ENCODE measurements around the gene FAAH2. TPM values are rescaled to one million over a fixed set of nuclear protein-coding genes. Genes with fewer than 3 reads are reported as not detected.
"Not testable (repeated sequence)": the region's sequence is repeated elsewhere in the genome, so short reads cannot be mapped to it uniquely, and the experiment has no call there.

The FAAH2 gene, protein sequence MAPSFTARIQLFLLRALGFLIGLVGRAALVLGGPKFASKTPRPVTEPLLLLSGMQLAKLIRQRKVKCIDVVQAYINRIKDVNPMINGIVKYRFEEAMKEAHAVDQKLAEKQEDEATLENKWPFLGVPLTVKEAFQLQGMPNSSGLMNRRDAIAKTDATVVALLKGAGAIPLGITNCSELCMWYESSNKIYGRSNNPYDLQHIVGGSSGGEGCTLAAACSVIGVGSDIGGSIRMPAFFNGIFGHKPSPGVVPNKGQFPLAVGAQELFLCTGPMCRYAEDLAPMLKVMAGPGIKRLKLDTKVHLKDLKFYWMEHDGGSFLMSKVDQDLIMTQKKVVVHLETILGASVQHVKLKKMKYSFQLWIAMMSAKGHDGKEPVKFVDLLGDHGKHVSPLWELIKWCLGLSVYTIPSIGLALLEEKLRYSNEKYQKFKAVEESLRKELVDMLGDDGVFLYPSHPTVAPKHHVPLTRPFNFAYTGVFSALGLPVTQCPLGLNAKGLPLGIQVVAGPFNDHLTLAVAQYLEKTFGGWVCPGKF
- not detected in 2 replicates for total RNA-seq (2014; rRNA removed; shearing (Covaris generic))

DNA sequence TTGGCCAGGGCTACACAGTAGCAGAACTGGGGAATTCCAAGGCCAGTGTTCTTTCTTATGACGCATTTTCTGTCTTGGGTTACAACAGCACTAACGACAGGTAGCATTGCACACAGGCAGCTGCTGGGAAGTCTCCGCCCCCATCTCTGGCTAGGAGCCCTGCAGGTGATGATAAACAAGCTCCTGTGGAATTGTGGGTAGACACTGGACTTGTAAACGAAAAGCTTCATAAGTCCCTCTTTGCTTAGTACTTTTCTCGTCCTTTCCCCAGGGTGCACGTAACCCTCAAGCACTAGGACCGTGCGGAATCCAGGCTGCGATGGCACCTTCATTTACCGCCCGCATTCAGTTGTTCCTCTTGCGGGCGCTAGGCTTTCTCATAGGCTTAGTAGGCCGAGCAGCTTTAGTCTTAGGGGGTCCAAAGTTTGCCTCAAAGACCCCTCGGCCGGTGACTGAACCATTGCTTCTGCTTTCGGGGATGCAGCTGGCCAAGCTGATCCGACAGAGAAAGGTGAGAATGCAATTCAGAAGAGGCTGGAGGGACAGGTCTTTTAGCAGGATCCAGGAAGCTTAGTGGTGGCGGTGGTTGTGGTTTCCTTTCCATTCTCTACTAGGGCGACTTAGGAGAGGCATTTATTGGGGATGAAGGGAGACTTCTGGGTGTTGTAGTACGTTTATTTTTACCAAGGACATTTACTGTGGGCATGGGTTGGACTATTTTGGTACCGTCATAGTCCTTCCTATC lies at the start of gene FAAH2:
Gene FAAH2, plus strand, starts transcription at position 200 of the 745 bp plus-strand sequence. Its CDS starts 120 bp downstream, at position 320.
- DNase-seq (ENCODE audit: low read depth), result no peak

DNA sequence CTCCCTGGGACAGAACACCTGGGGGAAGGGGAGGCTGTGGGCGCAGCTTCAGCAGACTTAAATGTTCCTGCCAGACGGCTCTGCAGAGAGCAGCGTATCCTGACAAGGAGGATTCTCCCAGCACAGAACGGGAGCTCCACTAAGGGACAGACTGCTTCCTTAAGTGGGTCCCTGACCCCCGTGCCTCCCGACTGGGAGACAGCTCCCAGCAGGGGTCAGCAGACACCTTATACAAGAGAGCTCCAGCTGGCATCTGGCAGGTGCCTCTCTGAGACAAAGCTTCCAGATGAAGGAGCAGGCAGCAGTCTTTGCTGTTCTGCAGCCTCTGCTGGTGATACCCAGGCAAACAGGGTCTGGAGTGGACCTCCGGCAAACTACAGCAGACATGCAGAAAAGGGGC lies 44.5 kb upstream of the FAAH2 start:
- no peak for DNase-seq (ENCODE audit: low read depth)

DNA sequence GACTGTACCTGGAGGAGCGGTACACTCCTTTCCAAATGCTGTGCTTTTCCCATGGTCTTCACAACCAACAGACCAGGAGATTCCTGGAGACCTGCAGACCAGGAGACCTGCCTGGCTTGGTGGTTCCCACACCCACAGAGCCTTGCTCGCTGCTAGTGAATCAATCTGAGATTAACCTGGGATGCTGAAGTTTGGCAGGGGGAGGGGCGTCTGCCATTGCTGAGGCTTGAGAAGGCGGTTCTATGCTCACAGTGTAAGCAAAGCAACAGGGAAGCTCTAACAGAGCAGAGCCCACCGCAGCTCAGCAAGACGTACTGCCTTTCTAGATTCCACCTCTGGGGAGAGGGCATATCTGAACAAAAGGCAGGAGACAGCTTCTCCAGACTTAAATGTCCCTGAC lies 34.5 kb upstream of the FAAH2 start:
- no peak for DNase-seq (ENCODE audit: low read depth)

DNA sequence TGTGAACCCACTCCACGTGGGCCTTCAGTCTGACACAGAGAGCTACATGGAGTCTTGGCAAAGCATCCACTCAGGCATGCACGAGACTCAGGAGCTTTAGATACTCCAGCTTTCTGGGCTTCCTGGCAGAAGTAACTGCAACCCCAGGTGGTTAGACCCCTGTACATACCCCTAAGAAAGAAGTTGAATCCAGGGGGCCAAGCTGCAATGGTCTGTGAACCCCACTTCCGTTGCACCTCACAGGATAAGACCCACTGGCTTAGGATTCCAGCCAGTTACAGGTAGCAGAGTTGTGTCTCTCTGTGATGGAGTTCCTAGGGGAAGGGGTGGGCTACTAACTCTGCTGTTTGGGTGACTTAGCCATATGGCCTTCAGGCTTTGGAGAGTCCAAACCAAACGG lies 21.4 kb upstream of the FAAH2 start:
- no peak for DNase-seq (ENCODE audit: low read depth)

DNA sequence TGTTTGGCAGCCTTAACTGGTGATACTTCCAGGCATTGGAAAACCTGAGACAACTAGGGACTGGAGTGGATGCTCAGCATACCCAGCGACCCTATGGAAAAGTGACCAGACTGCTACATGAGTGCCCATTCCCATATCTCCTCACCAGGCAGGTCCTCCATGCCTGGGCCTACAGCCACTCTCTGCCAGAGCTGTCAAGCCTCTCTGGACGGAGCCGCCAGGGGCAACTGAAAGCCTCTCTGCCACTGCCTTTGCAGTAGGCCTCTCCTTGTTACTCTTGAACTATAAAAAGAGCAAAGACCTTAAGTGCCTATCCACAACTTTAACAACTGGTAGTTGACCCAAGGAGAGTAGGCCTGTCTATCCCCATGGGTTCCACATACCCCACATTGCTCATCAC lies 20.2 kb upstream of the FAAH2 start:
- no peak for DNase-seq (ENCODE audit: low read depth)

DNA sequence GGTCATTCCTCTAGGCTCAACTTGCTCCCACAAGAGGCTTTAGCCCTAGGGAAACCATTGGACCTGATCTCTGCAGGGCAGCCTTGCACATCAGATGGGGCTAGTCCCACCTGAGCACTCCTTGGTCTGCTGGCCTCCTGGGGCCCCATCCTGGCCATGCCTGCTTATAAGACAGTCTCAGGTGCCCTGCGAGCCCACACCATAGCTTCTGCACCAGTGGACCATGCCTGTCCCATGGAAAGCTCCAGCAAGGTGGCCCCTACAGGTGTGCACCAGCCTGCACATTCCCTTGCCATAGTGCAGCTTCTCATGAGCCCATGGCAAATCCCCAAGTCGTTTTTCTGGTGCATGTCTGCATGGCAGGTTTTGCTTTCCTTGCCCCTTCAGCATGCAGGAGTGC lies 19.6 kb upstream of the FAAH2 start:
- DNase-seq (ENCODE audit: low read depth), result no peak

DNA sequence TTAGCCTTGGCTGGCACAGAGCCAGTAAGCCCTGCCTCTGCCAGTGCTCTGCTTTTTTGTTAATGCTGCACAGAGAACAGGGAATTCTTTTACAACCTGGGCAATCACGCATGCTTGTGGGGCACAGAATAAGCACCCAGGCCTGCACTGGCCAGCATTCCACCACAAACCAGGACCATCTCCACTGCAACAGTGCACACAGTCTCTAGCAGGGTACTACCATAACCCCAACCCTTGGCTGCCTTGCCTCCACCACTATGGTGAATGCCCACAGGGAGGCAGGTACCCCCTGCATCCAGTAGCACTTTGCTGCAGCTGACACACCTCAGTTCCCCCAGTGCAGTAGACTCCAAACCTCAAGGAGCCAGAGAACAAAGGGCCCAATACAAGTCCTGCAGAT lies 19.2 kb upstream of the FAAH2 start:
- no peak for DNase-seq (ENCODE audit: low read depth)

DNA sequence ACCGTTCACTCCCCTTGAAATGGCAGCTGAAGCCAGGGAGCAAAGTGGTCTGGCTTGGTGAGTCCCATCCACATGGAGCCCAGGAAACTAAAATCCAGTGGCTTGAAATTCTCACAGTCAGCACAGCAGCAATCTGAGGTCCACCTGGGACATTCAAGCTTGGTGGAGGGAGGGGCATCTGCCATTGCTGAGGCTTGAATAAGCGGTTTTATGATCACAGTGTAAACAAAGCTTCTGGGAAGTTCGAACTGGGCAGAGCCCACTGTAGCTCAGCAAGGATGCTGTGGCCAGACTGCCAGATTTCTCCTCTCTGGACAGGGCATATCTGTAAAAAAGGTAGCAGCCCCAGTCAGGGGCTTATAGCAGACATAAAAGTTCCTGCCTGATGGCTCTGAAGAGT lies 15.5 kb upstream of the FAAH2 start:
- no peak for DNase-seq (ENCODE audit: low read depth)

DNA sequence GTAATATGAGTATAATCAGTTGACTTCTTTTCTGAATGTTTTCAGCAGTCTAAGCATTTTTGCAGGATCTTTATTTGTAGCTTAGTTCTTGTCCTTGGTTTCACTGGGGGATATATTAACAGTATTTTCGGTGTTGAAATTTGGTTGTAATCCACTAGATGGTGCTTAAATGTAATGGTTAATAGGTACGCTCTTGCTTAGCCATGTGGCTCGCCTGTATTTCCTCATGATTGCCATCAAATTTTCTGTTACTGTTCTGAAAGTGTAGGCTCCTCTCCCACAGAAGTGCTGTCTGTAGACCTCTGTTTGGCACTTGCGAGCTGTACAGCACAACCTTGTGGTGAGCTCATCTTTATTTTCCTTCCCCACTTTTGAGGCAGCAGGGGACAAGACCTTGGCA lies 3.9 kb upstream of the FAAH2 start:
- DNase-seq (ENCODE audit: low read depth), result no peak

DNA sequence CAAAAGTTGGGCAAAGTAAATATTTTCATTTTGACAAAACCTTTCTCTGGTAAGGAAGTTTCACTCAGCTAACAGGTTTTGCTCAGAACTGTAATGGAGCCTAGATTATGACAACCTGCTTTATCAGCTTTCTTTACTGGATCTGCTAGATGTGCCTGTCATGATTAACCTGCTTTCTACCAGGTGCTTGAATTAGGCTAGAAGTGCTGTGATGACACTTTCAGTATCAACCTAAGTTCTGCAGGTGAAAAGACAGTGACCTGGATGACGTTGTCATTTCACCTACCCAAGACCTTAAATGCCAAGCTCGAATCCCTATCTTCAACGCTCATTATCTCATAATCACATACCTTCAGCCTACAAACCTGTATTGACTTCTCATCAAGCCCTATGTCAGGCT lies 1.5 kb upstream of the FAAH2 start:
- DNase-seq (ENCODE audit: low read depth), result no peak

DNA sequence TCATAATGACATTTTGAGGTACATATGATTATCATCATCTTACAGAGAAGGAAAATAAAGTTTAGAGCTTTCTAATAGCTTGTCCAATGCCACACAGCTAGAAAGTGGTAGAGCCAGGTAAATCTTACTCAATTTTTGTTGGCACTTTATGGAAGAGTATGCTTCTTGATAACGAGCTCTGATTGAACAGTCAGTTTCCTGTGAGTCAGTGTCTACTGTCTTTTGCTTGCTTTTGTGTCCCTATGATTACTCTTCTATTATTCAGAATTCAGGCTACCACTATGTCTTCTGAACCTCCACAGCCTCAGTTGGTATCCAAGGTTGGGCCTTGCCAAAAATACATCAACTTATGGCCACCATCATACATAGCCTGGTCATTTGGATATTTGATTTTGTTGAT lies 2.6 kb downstream of the FAAH2 start:
- DNase-seq (ENCODE audit: low read depth), result no peak

DNA sequence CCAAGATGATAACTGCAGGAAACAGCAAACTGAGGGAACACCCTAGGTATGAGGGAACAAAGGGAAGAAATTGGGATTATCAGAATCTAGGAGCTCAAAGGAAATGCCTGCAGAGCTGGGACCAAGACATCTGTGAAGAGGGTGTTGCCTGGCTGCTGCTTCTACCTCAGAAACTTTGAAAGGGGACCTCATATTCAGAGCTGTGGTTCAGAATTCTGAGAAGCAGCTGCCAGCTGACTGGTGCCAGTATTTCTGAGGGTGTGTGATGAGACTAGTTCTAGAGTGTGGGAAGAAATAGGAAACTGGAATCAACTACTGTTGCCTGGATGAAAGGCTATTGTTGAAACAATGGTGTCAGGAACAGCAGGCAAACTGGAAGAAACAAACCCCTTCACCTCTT lies 8.5 kb downstream of the FAAH2 start:
- no peak for DNase-seq (ENCODE audit: low read depth)

DNA sequence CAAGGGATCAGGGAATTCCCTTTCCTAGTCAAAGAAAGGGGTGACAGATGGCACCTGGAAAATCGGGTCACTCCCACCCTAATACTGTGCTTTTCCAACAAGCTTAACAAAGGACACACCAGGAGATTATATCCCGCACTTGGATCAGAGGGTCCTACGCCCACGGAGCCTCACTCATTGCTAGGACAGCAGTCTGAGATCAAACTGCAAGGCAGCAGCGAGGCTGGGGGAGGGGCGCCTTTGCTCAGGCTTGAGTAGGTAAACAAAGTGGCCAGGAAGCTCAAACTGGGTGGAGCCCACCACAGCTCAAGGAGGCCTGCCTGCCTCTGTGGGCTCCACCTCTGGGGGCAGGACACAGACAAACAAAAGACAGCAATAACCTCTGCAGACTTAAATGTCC lies 9.2 kb downstream of the FAAH2 start:
- DNase-seq (ENCODE audit: low read depth), result not testable (repeated sequence)

DNA sequence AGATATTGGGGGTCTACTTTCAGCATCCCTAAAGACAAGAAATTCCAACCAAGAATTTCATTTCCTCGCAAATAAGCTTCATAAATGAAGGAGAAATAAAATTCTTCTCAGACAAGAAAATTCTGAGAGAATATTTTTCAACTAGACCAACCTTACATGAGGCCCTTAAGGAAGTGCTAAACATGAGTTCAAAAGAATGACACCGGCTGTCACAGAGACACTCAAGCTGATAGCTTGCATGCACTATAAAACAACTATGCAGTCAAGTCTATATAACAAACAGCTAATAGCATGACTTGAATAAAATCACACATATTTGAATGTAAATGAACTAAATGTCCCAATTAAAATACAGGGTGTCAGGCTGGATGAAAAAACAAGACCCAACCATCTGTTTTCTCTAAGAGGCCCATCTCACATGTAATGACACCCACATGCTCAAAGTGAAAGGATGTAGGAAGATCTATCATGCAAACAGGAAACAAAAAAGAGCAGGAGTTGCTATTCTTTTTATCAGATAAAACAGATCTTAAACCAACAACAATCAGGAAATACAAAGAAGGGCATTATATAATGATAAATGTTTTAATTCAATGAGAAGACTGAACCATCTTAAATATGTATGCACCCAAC lies 27.2 kb downstream of the FAAH2 start:
- DNase-seq (ENCODE audit: low read depth), result no peak

DNA sequence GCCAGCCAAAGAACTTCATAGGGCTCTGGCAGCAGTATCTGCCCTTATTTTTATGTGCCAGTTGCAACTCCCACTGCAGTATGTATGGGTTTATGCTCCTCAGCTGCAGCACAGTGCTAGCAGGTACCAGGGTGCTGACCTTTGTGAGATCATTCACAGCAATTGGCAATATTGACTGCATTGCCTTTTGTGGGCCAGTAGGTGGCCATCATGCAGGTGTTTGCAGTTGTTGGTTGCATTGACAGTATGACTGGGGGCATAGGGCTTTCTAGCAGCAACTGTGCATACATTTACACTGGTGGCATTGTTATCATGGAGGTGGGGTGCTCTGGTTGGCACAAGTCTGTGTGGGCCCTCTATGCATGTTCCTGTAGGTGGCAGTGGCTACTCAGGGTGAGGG lies 42.5 kb downstream of the FAAH2 start:
- no peak for DNase-seq (ENCODE audit: low read depth)

DNA sequence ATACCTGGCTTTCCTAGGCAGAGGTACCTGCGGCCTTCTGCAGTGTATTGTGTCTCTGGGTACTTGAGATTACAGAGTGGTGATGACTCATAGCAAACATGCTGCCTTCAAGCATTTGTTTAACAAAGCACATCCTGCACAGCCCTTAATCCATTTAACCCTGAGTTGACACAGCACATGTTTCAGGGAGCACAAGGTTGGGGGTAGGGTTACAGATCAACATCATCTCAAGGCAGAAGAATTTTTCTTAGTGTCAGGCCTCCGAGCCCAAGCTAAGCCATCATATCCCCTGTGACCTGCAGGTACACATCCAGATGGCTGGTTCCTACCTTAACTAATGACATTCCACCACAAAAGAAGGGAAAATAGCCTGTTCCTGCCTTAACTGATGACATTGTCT lies 49.3 kb downstream of the FAAH2 start:
- not testable (repeated sequence) for DNase-seq (ENCODE audit: low read depth)

DNA sequence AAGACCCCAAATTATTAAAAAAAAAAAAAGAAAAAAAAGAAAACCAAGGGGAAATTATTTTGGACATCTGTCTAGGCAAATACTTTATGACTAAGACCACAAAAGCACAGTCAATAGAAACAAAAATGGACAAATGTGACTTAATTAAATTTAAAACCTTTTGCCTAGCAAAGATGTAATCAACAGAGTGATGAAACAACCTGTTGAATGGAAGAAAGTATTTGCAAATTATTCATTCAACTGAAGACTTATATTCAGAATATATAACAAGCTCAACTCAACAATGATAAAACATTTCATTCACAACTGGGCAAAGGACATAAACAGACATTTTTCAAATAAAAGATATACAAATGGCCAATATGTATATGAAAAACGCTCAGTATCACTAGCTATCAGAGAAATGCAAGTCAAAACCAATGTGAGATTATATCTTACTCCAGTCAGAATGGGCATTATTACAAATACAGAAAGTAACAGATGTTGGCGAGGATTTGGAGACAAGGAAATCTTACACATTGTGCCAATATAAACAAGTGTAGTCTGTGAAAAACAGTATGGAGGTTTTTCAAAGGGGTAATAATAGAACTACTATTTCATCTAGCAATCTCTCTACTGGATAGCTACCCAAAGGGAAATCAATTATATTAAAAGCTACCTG lies 67.1 kb downstream of the FAAH2 start:
- DNase-seq (ENCODE audit: low read depth), result no peak

DNA sequence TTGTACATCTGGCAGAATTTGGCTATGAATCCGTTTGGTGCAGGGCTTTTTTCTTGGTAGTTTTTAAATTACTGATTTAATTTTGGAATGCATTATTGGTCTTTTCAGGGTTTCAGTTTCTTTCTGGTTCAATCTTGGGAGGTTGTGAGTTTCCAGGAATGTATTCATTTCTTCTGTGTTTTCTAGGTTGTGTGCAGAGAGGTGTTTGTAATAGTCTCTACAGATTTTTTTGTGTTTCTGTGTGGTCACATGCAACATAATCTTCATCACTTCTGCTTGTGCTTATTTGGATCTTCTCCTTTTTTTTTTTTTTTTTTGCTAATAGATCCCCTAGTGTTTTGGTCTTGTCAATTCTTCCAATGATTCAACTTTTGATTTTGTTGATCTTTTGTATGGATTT lies 77.6 kb downstream of the FAAH2 start:
- DNase-seq (ENCODE audit: low read depth), result no peak

DNA sequence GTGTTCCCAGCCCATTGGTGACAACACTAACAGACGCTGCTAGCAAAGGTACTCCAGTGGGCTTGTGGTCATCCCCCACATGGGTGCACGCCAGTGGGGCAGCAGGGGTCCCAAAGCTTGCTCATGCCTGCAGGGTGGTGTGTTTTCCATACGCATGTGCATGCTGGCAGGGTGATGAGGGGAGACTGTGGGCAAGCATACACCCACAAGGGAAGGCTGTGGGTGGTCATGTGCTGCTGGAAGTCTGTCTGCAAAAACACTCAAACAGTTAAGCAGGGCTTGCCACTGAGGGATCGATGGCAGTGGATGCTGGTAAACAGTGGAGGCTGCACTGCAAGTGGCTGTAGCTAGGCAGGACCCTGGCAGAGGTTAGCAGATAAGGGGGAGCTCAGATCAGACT lies 79.9 kb downstream of the FAAH2 start:
- no peak for DNase-seq (ENCODE audit: low read depth)

DNA sequence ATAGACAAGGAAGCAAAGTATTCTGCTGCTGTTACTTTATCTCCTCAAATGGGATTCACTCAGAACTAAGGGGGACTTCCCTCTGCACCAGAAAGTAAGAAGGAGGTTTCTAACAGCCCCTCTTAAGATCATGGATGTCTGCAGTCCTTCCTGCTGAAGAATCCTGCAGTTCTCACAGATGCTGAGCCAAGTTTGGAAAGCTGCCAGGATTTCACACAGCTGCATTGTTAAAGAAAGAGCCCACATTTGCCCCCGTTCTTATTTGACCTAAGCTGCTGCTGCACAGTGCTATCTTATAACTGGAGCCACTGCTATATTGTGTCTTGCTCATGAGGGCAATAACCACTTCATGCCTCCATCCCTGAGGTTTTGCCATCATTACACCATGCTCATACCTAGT lies 81.1 kb downstream of the FAAH2 start:
- no peak for DNase-seq (ENCODE audit: low read depth)

DNA sequence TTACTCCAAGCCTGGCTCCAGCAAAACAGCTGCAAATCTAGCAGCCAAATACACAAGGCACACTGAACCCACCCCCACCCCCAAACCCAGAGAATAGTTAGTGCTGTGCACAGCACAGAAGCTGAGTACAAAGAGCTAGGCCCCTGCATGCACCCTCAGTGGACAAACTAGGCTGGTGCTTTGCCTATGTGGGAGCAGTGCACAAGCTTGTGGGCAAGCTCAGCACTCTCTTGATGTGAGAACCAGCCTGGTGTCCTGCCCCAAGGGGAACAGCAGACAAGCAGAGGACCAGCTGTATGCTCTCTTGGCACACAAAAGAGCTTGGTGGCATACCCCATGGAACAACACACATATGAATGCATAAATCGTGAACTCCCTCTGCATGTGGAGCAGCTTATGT lies 81.7 kb downstream of the FAAH2 start:
- DNase-seq (ENCODE audit: low read depth), result no peak

DNA sequence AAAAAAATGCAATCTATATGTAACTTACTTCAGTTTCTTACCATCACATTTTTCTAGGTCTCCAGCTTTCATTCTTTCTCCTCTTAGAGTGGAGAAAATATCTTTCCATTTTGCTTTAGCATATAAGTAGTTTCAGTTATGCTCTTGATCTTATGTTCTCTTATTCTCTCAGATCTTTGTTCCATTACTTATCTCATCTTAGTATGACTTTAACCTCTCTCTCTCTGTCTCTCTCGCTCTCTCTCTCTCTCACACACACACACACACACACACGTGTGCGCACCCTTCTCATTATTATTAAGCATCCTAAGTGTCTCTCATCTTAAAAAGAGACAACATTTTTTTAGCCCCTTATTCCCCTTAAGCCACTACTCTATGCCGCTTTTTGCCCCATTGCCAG lies 92.8 kb downstream of the FAAH2 start:
- DNase-seq (ENCODE audit: low read depth), result no peak

Data from Daoy (cell line).